LNCaP clone FGC (cell line): ENCODE data around the gene NLRP7.
"Not testable (repeated sequence)": the region's sequence is repeated elsewhere in the genome, so short reads cannot be mapped to it uniquely, and the experiment has no call there.

ENCODE experiments used
- DNase-seq: peaks from one replicate; pipeline ENCODE4 v3.0.0-alpha.2; 2011; ENCODE audit warnings: low read depth
- H3K4me3 ChIP-seq: 2 replicates; pipeline ENCODE4 v1.5.1; 2011; ENCODE audit warnings: mild to moderate bottlenecking, low read depth, low read length, control low read depth
- TF ChIP-seq, protein P1 (sequence below): IDR thresholded peaks from 2 replicates; pipeline ENCODE4 v1.5.1; 2012; ENCODE audit warnings: mild to moderate bottlenecking; ENCODE audit not compliant: control insufficient read depth, insufficient read depth; ENCODE audit errors: extremely low read depth

Gene NLRP7

GRCh38 chr19:54896036-54896435, 51.3 kb downstream of the NLRP7 start:
- H3K4me3 ChIP-seq, result no peak overlapping the region
- DNase-seq, result no peak
- TF ChIP-seq, protein P1, sequence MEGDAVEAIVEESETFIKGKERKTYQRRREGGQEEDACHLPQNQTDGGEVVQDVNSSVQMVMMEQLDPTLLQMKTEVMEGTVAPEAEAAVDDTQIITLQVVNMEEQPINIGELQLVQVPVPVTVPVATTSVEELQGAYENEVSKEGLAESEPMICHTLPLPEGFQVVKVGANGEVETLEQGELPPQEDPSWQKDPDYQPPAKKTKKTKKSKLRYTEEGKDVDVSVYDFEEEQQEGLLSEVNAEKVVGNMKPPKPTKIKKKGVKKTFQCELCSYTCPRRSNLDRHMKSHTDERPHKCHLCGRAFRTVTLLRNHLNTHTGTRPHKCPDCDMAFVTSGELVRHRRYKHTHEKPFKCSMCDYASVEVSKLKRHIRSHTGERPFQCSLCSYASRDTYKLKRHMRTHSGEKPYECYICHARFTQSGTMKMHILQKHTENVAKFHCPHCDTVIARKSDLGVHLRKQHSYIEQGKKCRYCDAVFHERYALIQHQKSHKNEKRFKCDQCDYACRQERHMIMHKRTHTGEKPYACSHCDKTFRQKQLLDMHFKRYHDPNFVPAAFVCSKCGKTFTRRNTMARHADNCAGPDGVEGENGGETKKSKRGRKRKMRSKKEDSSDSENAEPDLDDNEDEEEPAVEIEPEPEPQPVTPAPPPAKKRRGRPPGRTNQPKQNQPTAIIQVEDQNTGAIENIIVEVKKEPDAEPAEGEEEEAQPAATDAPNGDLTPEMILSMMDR, result no peak

- not testable (repeated sequence) for DNase-seq, H3K4me3 ChIP-seq
Observed at GRCh38 chr19:54894106-54894505, 53.2 kb downstream of the NLRP7 start.

- H3K4me3 ChIP-seq, result no peak overlapping the region
- DNase-seq, result no peak
- TF ChIP-seq, protein P1, result no peak
Observed at GRCh38 chr19:54893406-54893805, 53.9 kb downstream of the NLRP7 start.

DNA sequence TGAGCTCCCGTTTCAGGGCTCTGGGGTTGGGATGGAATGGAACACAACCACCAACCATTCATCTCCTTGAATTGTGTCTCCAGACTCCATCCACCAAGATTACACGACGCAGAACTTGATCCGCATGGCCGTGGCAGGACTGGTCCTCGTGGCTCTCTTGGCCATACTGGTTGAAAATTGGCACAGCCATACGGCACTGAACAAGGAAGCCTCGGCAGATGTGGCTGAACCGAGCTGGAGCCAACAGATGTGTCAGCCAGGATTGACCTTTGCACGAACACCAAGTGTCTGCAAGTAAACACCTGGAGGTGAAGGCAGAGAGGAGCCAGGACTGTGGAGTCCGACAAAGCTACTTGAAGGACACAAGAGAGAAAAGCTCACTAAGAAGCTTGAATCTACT, 57.8 kb downstream of the NLRP7 start:
- no peak overlapping the region for H3K4me3 ChIP-seq
- TF ChIP-seq, protein P1, result no peak
- no peak for DNase-seq

DNA sequence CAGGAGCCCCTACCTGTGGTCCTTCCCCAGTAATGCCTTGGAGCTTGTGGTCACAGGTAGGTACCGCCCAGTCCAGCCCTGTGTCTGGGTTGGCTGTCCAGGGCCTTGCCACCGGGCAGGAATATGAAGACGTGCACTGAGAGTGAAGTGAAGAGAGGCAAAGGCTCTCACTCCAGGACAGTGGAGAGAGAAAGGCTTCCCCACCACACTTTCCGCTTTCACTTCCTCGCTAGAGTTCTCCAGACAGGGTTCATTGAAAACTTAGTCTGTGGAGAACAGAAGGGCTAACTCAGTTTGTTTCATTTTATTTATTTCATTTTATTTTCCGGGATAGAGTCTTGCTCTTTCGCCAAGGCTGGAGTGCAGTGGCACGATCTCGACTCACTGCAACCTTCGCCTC, 59.1 kb downstream of the NLRP7 start:
- no peak overlapping the region for H3K4me3 ChIP-seq
- TF ChIP-seq, protein P1, result no peak
- DNase-seq, result no peak

DNA sequence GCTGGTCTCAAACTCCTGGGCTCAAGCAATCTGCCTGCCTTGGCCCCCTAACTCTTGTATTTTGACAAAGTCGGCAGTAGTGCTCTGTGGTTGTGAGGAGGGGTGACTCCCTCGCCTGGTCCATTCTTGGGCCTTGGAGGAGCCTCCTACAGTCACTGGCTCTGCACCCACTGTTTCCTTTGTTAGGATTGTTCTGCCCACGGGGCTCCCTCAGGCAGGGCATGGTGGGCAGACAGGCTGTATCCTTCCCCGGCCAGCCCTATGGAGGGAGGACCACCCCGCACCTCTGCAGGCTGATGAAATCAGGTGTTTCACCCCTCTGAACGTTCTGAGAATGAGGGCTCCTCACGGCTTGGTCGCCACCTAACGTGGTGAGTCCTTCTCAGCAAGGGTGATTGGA, 64.1 kb downstream of the NLRP7 start:
- no peak for DNase-seq
- H3K4me3 ChIP-seq, result no peak overlapping the region
- TF ChIP-seq, protein P1, result no peak

DNA sequence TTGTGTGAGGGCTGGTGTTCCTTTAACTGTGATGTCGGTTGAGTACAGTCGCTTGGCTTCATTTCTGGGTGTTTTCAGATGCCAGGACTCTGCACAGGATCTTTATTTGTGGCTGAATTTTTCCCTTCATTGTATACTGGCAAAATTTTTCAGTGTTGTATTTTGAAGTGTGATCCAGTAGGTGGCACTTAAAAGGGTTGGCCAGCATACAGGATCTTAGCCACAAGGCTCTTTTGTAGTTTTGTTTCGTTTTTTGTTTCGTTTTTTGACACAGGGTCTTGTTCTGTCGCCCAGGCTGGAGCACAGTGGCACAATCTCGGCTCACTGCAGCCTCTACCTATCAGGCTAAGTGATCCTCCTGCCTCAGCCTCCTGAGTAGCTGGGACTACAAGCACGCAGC, 64.6 kb downstream of the NLRP7 start:
- no peak overlapping the region for H3K4me3 ChIP-seq
- DNase-seq, result no peak
- TF ChIP-seq, protein P1, result peak; percentile 30; the same call in 1 of the 2 replicates

DNA sequence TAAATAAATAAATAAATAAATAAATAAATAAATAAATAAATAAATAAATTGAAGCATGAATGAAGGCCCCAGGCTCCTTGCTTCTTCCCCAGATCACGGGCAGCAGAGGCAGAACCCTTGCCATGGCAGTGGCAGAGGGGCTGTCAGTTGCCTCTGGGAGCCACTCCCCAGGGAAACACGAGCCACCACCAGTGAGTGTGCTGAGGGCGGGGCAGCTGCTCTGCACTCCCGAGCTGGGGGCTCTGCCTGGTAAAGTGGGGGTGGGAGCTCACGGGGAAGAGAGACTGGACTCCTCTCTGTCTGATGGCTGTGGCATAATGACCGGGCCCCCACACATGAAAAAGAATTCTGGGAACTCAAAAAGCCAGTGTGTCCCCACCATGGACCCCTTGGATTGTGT, 65.4 kb downstream of the NLRP7 start:
- no peak for DNase-seq
- no peak overlapping the region for H3K4me3 ChIP-seq
- TF ChIP-seq, protein P1, result no peak
